Inflammatory macrophage (primary cell): ENCODE data around the gene TTLL7.

ENCODE experiments used
- DNase-seq, 2 donors: peaks; one replicate each; pipeline ENCODE4 v3.0.0-alpha.2; 2020 to 2022

The TTLL7 gene

DNA sequence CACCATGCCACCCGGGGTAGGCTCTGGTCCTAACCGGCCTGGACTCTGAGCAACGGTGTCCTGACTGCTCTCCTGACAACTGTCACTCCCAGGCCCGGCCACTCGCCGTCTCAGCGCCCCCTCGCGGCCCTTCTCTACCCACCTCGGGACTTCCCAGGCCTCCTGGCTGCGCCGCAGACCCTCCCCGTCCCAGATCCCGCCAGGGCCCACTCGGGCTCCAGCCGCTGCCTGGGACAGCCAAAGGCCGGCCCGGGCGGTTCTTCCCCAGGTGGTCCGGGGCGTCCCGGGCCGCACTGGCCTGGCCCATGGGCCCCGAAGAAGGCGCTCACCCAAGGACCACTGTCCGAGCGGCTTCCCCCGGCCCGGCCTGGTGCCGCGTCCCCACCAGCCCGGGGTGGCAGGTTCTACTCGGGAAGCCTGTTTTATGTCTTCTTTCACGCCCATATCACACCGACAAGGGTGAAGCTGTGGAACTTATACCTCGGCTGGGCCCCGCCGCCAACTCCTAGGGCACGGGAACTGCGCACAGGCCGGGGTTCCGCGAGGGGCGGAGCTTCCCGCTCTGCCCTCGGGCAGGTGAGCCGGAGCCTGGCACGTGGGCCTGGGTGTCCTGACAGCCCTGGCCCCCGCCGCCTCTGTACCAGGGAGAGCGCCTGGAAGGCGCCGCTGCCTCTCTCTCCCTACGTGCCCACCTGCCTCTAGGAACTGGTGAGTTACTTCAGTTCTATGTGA, 138.3 kb downstream of the TTLL7 start:
- peak; percentile 61 to 67 for DNase-seq

DNA sequence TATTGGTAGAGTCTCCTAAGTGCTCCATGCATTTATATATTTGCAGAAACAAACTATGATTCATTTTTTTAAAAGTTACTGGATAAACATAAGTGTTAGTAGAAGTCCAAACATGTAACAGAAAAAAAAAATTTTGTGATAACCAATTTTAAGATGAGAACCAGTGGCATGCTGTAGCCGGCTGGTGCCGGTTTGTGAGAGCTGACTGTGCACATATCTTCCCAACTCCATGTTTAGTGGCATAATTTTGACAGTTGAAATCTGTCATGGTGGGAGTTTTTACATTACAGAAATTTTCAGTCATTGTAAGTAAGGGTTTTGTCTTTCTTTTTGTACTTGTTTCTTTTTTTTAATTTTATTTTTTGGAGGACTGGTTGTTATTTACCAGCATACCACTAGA, 141.2 kb downstream of the TTLL7 start:
- no peak for DNase-seq

DNA sequence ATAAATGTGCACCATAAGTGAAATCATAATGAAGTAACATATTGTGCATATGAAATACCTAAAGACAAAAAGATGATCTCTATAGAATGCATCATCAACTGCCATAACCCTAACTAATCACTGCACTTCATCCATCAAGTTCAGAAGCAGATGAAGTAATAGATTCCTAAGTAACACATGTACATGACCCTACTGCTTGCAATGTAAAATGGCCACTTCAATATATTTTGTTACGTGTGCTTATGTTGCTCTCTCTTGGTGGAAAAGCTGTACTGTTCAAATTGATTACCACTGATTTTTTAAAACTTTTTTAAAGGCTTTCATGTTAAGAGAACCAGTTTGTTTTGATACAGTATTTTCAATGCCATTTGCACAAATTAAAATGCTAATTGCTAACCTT, 141.8 kb downstream of the TTLL7 start:
- DNase-seq: peak; percentile 24 to 38

DNA sequence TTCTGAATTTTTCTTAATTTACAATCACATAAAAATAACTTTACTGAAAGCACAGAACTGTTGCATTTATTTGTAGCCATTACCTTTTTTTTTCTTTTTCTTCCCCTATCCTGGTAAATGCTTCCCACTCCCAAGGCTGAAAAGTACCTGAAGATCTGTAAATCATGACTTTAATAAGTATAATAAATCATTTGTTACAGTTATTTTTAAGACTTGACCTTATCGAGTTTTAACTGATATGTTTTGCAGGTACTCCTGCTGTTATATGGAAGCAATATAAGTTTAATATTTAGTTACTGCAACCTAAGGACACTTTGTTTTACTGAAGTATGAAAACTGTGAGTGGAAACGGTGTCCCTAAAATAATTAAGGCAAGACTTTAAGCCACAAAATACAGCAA, 142.6 kb downstream of the TTLL7 start:
- DNase-seq: no peak

DNA sequence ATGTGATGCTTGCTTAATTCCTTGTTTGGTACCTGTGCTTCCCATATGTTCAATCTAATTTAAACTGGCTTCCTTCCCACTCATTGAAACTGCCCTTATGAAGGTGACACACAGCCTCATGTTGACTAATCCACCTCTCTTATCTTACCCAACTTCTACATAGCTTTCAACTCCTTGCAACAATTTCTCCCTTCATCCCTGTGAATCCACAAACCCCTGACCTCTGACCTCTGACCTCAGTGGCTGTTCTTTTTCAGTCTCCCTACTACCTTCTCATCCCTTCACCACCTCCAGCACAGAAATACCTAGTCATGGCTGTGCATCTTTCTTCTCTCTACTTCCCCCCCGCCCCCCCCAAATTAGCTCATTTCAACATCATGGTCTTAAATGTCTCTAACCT, 144.5 kb downstream of the TTLL7 start:
- no peak for DNase-seq

DNA sequence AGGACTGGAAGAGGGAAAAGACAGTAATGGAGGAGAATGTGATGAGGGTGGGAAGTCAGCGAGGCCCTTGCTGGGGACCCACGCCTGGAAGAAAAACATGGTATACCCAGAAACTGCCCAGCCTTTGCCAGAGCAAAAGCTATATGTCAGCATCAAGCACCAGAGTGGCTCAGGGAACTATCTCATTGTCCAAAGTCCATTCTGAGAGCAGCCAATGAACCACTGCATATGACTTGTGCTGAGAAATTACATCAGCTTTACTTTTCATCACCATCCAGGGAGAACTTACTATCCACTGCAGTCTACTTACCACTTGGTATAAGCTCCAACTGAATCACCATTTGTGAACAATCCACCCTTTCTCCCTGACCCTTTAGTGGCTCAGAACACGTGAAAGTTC, 148.1 kb downstream of the TTLL7 start:
- no peak for DNase-seq

DNA sequence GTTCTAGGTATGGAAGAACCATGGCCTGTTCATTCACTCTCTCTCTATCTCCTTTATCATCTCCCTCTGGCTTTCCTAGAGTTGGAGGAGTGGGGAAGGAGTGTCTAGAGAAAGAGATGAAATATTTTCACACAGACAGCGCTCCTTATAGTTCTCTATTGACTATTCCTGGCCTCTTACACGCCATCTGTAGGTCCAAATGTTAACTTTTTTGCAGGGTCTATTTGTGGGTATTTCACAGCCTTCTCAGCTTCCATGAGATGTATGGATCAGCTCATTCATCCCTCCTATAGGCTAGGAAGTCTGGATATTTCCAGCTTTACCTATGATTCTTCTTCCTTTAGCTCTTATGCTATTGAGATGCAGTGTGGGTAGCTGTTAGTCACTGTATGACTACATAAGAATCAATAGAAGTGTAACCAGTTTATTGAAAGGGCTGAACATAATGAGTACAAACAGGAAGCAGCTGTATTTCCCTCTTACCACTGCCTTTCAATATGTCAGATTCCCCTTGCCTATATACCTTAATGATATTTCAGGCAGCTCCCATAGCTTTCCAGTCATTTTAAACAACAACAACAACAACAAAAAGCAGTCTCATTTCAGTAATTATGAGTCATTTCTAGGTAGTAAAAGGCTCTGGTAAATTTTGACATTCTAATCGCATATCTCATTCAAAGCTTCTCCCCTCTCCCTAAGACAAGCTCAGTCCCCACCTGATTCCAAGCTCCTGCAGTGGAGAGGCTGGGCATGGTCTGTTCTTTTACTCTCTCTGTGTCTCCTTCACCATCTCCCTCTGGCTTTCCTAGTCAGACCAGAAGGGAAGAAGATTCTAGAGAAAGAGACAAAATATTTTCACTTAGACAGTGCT, 149.5 kb downstream of the TTLL7 start:
- no peak for DNase-seq

DNA sequence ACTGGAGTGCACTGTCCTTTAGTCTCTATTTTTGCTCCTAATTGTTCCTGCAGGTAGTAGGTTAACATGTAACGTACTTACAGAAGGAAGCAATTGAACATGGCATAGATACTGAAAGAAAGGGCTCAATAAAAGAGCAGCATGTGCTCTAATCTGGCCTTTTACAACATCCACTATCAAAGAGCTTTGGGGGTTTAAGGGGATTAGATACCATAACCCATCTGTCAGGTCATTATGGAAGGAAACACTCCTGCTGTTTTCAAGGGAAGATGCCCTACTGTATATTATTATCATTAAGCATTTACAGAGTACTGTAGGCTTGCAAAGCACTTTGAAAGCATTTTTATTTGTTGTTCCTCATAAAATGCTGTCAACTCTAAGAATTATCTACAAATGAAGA, 152.8 kb downstream of the TTLL7 start:
- DNase-seq: no peak

DNA sequence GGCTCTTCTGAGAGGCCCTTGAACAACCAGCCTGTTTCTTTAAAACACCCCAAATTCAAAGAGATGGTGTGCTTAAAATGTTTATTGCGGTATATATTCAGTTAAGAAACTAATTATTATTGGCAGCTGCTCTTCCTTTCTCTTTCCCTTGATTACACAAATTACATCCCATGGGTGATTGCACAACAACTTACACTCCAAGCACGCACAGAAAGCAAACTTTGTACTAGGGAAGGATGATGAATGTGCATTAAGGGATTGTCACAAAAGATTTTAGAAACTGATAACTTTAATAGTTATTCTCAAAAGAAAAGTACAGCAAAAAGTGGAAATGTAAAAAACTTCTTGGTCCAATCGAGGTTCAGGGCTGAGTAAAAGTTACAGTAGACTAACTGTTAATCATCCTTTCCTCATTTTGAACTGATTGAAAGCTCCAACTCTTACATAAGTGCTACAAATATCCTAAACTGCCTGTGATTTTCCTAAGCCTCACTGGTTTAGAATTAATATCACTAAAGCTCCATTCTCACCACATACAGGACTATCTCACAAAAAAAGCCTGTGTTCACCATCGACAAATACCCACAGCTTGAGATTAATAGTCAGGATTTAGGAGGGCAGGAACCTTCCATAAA, 153.4 kb downstream of the TTLL7 start:
- peak; percentile 3 to 8 for DNase-seq

DNA sequence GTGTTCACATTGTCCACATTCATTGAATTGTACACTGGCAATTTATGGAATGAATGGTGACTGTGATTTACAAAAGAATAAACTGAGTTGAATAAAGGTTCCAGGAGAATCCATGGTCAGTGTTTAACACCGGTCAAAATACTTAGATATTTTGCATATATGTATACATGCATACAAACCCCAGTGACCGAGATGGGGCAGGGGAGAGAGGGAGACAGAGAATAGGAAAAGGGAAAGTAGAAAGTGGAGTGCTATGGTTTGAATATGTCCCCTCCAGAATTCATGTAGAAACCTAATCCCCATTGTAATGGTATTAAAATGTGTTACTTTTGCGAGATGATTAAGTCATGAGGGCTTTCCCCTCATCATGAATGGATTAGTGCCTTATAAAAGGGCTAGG, 154.4 kb downstream of the TTLL7 start:
- DNase-seq: no peak

DNA sequence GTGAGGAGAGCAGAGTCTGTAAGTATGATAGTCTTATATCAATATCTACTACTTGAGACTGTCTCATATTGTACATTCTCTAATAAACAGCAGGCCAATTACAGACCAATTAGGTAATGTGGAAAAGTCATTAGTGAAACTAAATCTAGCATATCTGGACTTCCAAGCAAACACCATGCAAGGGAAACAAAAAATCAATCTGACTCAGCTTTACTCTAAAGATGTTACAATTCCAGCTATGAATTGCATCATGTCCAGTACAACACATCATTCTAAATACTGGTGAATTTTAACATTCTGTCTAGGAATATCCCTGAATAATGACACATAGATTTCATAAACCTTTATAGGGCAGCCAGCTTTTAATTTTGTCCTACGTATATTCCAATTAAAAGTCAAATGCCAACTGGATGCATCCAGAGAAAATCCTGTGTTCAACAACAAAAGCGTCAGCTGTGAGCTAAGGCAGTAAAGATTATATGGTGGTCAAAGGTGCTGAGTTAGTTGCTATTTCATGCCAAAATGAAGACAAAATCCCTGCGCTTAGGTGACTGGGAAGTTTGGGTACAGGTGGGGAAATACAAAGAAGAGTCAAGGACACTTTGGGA, 159.3 kb downstream of the TTLL7 start:
- DNase-seq: peak in 1 of 2 donors; percentile 5

DNA sequence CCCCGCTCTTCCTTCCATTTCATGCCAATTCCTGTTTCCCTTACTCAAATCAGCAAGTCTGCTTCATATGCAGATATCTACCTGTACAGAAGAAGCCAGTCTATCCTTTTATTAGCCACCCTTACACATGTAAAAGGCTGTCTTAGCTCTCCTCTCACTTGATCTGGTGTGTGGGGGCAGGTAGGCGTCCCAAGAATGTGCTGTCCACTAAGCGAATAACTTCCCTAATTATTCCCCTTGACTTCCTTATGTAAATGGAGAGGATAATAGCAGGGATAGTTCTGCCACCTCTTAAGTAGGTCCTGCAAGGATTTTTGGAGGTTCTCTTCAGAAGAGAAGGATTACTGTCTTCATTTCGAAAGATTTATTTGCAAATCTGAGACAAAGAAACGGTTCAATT, 160.4 kb downstream of the TTLL7 start:
- no peak for DNase-seq

DNA sequence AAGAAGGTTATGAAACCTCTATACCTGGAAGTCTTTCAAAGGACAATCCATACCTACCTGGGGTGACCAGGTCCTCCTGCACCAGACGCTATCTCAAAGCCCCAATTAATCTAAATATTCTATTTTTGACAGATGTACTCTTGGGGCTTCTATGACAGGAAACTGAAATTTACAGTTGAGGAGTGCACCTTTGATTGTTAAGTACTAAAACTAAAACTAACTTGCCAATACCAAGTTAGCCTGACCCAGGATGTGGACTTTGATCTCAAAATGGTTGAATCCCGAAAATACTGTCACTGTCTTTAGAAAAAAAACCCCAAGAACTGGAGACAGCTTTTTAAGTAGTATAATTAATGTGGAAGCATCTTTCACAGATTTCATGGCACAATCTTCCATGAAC, 162.4 kb downstream of the TTLL7 start:
- DNase-seq: no peak

DNA sequence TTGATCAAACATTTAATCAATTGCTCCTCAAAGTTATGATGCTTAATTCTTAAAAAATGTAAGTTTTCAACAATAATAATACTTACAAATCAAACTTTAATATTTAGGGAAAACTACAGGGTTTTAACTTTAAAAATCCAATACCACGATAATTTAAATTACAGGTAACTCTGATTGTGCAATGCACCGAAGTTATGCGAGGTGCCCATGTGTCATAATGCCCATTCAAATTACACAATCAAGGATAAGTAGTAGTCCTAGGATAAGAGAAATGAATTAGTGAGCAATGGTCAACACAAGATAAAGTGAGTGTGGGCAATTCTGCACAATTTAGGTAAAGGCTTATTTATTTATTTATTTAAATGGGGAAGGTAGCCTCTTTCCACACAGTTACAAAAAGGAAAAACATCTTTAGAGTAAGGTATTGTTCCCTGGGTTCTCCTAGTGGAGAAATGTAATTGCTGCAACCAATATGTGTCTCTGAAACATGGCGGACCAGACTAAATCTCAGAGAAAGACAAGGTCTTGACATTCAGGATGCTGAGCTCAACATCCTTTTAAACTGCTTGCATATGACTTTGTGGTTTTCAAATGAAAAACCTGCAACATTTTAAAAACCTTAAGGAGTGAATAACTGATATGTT, 164.2 kb downstream of the TTLL7 start:
- DNase-seq: no peak

DNA sequence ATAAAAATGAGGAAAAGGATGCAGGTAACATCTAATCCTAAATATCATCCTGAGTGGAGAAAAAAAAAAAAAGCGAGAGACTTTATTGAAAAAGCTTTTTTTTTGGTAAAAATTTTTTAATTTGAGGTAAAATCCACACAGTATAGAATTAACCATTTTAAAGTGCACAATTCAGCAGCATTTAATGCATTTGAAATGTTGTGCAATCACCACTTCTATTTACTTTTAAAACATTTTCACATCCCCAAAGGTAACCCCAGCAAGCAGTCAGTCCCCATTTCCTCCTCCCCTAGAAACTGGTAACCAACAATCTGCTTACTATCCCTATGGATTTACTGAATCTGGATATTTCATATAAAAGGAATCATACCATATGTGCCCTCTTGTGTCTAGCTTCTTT, 166.7 kb downstream of the TTLL7 start:
- no peak for DNase-seq

DNA sequence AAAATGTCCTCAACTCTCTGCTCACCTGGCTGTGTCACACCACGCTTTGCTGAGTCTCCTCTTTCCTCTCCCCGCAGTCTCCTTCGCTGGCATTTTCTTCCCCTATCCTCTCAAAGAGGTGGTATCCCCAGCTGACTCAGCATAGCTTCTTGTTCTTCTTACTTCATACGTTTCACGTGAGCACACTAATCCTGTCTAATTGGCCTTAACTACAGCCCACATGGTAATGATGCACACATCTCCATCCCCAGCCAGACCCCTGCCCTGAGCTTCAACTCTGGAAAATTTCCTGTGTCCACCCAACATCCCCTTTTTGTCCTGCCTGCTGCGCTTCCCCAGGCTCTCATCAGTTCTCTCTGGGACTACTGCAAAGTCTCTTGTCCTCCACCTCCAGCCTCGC, 169.8 kb downstream of the TTLL7 start:
- no peak for DNase-seq

DNA sequence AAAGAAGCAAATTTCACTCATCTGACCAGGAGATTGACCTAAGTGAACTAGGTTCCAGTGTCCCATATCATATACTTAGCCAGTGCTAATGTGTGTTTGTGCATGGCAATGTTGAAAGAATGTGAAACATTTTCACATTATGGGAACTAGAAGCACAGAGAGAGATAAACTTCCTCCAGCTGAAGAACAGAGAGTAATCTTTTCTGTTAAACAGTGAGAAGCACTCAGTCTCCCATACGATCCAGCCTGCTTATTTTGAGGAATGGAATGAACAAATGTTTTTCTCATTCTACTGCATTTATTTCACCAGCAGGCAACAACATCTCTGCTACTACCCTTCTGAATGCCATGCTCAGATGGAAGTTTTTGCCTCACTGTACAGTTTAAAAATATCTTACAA, 170.5 kb downstream of the TTLL7 start:
- DNase-seq: peak in 1 of 2 donors; percentile 6

DNA sequence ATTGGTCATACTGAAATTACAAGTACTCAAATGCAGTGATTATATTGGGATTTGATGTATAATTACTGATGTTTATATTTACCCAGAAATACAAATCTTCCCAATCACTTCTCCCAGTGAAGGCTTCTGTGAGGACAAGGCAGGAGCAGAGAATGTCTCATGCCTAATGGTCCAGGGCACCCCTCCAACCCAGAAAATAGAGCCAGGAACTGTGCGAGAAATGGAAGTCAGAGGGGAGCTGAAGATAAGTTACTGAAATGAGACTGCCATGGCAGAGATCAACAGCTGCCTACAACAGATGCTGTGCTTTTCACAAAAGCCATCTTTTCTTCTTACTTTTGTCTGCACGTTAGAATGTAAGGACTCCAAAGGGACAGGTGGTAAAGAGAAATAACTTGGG, 171.2 kb downstream of the TTLL7 start:
- DNase-seq: no peak

DNA sequence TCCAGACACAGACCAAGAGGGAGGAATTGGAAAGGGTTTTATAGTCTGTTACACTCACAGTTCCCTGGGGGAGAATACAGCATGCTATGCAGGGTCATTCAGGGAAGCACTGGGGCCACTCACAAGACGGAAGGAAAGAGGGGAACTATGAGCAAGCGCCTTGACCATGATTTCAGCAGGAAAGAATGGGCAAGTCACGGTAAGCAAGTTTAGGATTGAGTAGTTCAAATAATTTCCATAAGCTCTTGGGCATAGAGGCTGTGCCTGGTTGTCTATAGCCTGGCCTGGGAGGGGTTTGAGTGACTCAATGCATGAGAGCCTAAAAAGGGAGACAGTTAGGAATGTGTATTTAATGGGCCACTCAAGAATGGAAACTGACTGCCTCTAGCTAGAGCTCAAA, 176.7 kb downstream of the TTLL7 start:
- peak in 1 of 2 donors; percentile 21 for DNase-seq

DNA sequence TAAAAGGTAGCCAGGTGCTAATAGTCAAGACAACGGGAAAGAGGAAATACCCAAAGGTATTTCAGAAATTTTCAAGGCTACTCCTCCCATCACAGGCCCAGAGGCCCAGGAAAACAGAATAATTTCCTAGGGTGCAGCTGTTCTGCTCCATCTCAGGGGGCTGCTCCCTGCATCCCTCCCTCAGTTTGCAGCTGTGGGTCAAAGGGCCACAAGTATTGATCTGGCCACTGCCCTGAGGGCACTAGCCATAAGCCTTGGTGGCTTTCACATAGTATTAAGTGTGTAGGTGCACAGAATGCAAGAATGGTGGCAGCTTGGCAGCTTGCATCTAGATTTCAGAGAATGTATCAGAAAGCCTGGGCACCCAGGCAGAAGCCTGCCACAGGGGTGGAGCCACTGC, 179.5 kb downstream of the TTLL7 start:
- no peak for DNase-seq

DNA sequence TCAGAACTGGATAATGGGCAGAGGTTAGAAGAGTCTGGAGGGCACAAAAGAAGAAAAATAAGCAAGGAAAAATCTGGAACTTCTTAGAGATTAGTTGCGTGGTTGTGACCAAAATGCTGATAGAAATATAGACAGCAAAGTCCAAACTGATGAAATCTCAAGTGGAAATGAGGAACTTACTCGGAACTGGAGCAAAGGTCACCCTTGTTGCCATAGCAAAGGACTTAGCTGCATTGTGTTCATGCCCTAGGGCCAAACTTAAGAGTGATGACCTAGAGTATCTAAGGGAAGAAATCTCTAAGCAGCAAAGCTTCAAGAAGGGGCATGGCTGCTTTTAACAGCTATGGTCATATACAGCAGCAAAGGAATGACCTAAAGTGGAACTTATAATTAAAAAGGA, 180.0 kb downstream of the TTLL7 start:
- peak; percentile 90 to 91 for DNase-seq

DNA sequence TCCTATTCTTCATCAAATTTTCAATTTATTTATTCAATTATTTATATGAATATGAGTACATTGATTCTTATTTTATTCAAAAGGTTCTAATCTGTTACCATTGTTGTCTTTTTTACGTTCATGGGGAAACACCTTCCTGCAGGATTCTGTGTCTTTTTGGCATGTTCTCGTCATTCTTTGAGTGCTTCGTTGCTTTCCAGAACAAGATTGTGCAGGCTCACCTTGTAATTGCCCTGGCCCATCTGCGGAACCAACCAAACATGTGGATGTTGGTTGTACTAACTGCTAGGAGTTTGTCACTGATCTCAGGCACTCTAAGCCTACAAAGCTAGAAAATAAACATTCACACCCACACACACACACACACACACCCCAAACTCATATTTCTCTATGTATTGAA, 182.1 kb downstream of the TTLL7 start:
- no peak for DNase-seq

DNA sequence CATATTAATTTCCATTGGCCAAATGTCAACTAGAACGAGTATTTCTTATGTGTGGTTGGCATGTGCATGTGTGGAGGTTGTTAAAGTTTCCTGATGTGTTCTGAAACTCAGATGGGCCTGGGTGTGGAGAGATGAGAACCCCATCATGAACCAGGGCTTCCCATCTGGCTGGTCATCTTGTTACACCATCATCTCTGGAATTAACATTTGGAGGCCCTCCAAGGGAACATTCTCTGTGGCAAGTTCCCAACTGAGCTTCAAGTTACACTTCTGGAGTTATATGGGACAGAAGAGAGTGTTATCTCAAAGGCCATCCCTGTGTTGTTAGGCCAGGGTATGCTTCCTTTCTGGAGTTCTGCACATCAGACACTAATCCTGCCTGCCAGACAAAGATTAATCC, 183.6 kb downstream of the TTLL7 start:
- no peak for DNase-seq
